SKM-1 treated with dmso at 0.1 percent for 144 hours (cell line): Measurements from ENCODE around the gene RNF213.
"Not testable (repeated sequence)": the region's sequence is repeated elsewhere in the genome, so short reads cannot be mapped to it uniquely, and the experiment has no call there.

Experiments
- DNase-seq: peaks from one replicate; lab custom pipeline; 2025; ENCODE audit not compliant: unreplicated experiment; lab: John Stamatoyannopoulos, UW

RNF213 gene

DNA sequence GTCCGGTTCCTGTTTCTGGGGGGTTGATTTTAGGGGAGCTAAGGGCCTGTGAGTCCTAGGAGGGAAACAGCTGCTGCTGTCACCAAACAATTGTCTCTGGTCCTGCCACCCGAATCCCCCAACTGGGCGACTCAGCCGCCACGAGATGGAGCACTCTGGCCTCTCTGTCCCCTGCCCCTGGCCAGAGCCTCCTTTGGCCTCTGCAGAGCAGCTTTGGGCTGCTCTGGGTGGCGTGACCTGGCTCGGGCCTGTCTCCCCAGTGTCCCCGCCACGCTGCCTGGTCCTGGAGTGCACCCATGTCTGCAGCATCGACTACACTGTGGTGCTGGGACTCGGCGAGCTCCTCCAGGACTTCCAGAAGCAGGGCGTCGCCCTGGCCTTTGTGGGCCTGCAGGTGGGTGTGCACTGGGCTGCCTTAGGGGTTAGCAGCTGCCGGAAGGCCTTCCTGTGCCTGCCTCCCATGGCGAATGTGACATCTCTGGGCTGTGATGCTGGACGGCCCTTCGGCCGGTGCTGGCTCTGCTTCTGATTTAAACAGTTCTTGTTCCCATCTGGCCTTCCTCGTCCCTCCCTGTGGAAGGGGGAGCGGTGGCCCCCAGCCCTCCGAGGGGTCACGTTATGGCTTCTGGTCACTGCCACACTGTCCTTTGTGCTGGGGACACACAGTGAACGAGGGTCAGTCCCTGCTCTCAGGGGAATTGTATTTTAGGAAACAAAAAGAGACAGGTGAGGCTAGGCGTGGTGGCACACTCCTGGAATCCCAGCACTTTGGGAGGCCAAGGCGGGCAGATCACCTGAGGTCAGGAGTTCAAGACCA is 11.6 kb upstream of the RNF213 start:
- no peak for DNase-seq

DNA sequence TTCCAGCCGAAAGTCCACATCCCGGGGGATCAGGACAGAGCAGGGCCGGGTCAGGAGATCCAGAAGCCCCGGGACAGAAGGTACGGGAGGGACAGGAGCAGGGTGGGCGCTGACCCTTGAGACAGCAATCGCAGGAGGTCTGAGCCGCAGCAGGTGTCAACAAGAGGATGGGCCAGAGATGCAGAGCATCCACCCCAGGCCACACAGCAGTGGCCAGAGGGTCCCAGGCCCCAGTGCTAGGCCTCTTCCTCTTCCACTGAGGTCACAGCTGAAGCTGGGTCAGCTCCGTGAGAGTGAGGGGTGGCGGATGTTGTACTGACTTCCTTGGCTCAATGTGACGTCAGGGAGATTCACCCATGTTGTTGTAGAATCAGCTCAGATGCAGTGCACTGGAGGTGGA is 8.7 kb upstream of the RNF213 start:
- DNase-seq: no peak

DNA sequence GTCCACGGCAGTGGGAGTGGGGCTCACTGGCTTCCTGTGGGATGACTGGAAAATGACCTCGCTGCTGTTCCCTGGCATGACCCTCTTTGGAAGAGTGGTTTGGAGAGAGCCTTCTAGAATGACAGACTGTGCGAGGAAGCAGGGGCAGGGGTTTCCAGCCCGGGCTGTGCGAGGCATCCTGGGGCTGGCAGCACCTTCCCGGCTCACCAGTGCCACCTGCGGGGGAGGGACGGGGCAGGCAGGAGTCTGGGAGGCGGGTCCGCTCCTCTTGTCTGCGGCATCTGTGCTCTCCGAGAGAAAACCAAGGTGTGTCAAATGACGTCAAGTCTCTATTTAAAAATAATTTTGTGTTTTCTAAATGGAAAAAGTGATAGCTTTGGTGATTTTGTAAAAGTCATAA is 7.8 kb upstream of the RNF213 start:
- no peak for DNase-seq

DNA sequence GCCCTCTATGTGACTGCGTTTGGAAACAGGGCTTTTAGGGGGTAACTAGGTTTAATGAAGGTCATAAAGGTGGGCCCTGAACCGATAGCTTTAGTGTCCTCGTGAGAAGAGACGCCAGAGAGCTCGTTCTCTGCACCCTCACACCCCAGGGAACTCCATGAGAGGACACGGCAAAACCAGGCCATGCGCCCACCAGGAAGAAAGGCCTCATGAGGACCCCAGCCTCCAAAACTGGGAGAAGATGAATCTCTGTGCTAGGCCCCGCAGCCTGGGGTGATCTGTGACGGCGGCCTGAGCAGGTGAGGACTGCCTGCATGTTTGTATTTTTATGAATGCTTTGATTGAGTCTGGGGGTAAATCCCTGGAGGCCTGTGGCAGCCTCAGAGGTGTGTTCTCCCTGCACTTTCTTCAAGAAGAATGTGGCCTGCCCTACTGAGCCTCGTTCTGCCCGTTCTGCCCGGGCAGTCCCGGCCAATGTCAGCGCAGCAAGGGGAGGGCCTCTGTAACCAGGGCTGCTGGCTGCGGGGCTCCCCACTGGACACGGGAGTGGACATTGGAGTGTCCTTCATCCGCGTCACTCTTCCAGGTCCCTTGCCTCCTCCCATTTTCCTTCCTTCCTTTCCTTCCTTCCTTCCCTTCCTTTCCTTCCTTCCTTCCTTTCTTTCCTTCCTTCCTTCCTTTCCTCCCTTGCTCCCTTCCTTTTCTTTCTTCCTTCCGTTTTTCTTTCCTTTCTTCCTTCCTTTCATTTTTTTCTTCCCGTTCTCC is 6.8 kb upstream of the RNF213 start:
- no peak for DNase-seq

DNA sequence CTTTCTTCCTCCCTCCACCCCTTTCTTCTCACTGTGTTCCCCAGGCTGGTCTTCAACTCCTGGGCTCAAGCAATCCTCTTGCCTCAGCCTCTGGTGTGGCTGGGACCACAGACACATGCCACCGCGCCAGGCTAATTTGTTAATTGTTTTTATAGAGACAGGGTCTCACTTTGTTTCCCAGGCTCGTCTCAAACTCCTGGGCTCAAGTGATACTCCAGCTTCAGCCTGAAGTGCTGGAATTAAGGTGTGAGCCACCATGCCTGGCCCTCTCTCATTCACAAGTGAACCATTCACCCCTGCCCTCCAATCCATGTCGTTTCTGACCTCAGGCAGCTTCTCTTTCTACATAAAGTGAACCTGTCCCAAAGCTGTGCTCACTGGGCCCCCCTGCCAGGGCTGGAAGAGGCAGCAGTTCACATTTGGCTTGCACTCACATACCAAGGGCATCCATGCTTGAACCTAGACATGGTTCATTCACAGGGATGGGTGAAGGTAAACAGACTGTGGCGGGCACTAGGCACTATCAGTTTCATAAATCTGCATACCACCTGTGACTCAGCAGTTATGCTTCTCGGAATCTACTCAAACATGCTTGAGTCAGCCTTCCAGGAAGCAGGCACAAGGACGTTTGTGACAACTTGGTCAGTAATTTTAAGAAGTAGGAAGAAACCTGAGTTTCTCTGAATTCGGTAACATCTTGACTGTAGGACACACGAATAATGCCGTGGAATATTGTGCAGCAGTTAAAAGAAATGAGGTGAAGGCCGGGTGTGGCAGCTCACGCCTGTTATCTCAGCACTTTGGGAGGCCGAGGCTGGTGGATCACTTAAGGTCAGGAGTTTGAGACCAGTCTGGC is 6.0 kb upstream of the RNF213 start:
- DNase-seq: no peak

DNA sequence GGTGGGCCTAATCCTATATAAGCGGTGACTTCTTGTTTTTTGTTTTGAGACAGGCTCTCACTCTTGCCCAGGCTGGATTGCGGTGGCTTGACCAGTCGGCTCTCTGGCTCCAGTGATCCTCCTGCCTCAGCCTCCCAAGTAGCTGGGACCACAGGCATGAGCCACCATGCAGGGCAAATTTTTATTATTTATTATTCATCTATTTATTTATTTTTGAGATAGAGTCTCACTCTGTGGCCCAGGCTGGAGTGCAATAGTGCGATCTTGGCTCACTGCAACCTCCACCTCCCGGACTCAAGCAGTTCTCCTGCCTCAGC is 4.7 kb upstream of the RNF213 start:
- DNase-seq: no peak

DNA sequence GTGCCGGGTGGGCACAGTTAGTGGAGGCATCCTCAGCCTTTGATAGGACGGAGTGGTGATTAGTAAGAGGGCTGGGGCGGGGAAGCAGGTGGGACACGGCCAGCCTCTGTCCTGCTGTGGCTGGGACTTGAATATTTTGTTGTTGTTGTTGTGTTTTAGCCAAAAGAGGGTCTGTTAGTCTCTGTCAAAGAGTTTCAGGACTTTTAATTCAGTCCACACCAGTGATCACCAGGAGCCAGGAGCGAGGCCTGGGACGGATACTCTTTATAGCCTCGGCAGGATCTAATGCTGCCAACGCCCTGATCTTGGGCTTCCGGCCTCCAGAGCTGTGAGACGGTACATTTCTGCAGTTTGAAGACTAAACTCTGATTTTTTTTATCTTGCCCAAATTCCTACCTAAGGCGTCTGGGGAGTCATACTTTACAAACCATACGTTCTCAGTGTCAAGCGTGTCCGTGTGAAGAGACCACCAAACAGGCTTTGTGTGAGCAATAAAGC is 2.9 kb upstream of the RNF213 start:
- DNase-seq: no peak

DNA sequence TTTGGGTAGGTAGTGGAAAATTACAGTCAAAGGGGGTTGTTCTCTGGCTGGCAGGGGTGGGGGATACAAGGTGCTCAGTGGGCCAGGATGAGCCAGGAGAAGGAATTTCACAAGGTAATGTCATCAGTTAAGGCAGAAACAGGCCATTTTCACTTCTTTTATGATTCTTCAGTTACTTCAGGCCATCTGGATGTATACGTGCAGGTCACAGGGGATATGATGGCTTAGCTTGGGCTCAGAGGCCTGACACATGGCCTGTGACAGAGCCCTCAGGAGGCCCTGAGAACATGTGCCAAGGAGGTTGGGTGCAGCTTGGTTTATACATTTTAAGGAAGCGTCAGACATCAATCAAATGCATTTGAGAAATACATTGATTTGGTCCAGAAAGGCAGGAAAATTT is 2.4 kb upstream of the RNF213 start:
- not testable (repeated sequence) for DNase-seq

DNA sequence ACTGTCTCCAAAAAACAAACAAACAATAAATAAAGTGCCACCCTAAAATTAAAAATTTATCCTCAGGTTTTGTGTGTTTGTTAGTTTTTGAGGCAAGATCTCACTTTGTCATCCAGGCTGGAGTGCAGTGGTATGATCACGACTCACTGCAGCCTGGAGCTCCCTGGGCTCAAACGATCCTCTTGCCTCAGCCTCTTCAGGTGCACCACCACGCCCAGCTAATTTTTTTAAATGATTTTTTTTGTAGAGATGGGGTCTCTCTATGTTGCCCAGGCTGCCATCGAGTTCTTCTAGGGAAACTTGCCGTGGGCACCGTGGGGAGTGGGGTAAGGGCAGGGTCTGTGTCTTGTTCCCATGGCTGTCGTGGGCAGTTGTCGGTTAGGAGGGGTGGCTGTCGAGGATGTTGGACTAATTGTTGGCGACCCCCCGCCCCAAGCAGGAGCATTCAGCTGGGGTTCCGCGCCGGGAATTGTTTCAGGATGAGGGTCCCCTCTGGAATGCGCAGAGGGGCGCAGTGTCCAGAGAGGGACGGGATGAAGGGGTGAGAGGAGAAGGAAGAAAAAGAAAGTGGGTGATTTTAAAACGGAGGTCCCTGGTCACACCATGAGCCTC is 1.1 kb upstream of the RNF213 start:
- no peak for DNase-seq

DNA sequence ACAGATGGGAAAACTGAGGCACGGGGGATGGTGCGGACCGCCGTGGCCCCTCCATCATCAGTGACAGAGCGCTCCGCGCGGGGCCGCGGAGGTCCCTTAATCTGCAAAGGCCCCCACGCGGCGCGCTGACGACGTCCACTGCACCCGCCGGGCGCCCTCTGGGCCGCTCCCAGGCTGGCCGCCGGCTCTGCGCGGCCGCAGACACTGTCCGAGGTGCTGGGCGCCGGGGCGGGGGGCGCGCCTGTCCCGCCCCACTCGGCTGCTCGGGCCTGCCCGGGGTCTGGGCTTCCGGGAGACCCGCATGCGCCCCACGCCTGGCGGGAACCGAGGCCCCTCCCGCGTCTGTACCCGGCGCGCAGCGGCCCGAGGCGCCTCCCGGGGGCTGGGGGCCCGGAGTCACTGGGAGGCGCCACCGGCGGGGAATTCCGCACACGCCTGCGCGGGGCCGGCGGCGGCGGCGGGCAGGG is 550 bp upstream of the RNF213 start:
- DNase-seq: peak; percentile 28

DNA sequence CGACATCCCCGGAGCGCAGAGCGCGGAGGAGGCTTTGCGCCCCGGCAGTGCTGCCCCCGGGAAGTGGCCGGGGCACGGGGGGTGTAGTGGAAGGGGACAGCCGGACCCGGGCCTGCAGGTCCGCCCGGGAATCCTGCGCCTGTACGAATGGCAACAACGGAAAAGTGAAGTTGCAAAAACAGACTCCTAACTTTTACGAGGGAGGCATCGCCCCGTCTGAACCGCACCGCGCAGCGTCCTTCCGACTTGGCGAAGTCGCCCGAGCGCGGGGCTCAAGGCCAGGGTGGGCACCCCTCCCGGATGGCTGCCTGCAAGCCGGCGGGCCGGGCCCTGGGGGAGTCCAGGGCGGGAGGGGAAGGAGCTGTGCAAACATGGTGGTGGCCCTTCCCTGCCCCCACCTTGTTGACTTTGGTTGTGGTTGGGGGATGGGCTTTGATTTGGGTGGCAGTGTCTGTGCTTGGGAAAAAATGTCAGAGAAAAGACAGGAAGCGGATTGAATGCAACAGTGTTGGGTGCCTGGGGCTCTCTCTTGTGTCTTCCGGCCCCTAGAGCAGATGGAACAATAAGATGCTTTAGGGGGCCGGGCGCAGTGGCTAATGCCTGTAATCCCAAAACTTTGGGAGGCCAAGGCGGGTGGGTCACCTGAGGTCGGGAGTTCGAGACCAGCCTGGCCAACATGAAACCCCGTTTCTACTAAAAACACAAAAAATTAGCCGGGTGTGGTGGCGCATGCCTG is 675 bp downstream of the RNF213 start:
- no peak for DNase-seq

DNA sequence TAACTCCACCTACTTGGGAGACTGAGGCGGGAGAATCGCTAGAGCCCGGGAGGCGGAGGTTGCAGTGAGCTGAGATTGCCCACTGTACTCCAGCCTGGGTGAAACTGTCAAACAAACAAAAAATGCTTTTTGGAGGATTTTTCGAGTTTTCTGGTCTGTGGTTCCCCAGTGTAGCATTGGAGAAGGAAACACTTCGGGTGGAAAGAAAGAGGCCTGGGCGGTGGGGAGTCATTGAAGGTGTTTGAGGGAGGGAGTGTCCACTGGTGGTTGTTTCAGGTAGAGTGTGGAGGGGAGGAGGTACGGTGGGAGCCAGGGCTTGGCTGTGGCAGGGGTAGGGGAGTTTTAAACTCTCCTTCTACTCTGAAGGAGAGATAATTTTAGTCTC is 1.2 kb downstream of the RNF213 start:
- DNase-seq: no peak

DNA sequence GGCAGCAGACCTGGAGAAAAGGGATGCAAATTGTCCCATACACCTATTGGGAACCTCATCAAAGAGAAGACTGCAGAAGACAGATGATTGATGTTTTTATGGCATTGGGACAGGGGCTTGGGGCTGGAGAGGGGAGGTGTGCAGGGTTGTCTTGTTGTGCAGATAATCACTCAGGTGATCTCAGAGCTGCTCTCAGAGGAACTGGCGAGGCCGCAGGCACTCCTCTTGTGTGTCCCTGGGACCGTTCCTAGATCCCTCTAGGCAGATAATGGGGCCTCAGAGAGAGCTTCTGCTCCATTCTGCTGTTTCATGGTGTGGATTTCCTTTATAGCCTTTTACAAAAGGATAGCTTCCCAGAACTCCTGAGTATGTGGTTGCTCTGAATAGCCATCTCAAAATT is 1.6 kb downstream of the RNF213 start:
- no peak for DNase-seq

DNA sequence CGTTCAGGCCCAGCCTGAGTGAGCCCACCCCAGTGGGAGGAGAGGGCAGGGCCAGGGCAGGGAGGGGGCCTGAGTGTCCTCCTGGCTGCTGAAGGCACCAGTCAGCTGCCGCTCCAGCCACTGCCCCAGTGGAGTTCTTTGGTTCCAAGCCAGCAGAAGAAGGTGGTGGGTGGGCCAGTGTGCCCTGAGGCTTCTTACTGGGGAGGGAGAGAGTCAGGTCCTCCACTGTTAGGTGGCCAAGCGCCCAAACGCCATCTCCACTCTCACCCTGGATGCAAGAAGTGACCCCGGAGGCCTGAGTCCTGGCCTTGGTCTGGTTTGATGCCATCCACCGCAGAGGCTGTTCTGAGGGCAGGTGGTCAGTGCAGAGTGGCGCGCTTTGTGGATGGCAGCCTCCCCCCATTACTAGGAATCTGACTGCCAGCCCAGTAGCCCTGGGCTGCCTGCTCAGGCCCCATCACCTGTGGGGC is 2.2 kb downstream of the RNF213 start:
- no peak for DNase-seq

DNA sequence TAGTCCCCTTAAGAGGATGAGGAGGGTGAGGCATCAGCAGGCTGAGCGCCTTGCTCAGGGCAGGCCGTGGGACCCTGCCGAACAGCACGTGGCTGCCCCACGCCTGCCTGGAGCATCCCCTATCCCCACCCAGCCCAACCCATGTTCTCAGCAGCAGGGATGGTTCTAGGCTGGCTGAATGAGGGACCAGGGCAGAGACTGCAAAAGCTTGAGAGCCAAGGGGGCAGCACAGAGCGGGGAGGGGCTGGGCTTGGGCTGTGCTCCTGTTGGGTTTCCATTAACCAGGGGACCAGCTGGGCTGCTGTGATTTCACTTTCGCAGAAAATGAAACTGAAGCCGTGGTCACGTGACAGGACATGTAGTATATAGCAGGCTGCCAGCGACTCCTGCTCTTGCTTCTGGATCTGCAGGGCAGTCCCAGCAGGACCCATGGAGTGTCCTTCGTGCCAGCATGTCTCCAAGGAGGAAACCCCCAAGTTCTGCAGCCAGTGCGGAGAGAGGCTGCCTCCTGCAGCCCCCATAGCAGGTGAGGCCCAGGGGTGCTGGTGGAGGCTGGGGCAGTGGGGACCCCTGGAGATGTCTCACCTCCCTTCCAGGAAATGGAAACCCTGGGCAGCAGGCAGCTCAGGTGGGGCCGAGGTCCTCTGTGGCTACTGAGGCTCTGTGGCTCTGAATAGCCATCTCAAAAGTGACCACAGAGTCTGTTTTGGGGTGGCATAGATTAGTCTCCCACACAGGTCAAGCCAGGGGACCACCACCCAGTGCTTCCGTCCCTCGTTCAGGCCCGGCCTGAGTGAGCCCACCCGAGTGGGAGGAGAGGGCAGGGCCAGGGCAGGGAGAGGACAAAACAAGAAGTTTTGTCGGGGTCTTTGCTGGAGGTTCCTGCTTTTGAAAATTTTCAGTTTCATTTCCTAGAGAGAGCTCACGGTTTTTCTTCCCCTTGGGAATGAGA is 2.9 kb downstream of the RNF213 start:
- DNase-seq: no peak

DNA sequence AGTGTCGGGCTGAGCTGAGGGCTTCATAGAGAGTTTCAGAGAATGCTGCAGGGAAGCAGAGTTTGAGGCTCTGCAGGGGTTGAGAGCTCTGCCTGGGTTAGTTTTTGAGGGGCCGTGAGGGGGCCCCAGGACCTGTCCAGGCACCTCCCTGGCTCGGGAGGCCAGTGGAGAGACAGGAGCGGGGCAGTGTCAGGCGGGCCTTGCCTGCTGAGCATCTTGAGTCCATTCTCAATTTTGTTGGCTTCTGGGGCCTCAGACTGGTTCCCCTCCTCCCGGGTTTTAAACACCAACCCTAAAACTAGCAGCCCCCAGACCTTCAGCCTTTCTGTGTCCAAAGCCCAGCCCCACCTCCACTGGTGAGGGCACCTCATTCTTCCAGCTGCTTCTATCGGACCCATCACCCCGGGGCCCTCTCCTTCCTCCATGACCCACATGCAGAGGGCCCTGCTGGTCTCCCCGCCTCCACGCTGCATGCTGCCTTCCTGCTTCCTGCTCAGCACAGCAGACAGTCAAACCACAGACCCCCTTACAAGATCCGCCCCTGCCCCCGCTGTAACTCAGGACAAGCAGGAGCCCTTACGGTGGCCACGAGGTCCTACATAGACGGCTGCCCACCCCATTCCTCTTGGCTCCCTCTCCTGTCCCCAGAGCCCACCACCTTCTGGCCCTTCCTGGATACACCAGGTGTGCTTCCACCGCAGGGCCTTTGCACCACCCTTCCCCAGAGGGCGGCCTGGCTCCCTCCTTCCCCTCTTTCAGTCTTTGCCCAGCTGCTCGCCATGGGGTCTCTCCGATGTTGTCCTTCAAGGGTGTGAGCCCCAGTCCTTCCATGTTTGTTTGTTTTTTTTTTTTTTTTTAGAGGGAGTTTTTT is 3.8 kb downstream of the RNF213 start:
- no peak for DNase-seq

DNA sequence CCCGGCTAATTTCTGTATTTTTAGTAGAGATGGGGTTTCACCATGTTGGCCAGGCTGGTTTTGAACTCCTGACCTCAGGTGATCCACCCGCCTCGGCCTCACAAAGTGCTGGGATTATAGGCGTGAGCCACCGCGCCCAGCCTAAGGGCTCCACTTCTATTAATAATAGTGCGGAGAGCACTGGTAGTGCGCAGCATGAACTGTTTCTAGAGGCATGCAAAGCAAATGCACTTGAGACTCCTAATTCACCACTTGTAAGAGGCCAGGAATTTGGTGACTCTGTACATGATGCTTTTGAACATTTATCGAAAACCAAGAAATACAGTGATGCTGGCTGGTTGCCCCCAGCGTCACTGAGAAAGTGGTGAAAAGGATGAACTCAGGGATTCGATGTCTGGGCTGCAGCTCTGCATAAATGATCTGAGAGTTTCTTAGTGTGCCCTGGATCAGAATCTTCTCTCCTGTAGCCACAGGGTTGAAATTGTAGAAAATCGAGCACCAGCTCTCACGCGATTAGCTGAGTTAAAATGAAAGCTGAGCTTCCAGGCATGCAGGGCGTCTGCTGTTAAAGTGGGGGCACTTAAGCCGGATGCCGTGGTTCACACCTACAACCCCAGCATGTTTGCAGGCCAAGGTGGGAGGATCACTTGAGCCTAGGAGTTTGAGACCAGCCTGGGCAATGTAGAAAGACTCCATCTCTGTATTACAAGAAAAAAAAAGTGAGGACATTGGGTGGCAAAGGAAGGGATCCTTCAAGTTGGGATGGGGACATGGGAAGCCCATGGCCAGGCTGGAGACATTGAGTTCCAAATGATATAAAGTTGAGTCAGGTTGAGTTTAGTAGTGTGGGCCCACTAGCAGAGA is 4.8 kb downstream of the RNF213 start:
- DNase-seq: no peak
